Islet of Langerhans (tissue), 1 donor: Measurements from ENCODE around the gene SHC1.

Experiments used
- FAIRE-seq: peaks from one replicate; lab custom pipeline; 2011; peaks lifted over from hg19 to GRCh38; lab: Jason Lieb, UNC

The SHC1 gene

GRCh38 chr1:154973344-154974101 is 3.0 kb upstream of the SHC1 start:
- no peak for FAIRE-seq

- no peak for FAIRE-seq
Observed at GRCh38 chr1:154972517-154973343, 2.2 kb upstream of the SHC1 start.

GRCh38 chr1:154972213-154972516 is 1.6 kb upstream of the SHC1 start:
- FAIRE-seq, result no peak

- no peak for FAIRE-seq
Observed at GRCh38 chr1:154971341-154971998, 923 bp upstream of the SHC1 start.

GRCh38 chr1:154969860-154970452 is 591 bp downstream of the SHC1 start:
- no peak for FAIRE-seq

GRCh38 chr1:154969246-154969645 is 1.3 kb downstream of the SHC1 start:
- no peak for FAIRE-seq

- no peak for FAIRE-seq
Observed at GRCh38 chr1:154968731-154969130, 1.8 kb downstream of the SHC1 start.

- no peak for FAIRE-seq
Observed at GRCh38 chr1:154967331-154967950, 3.1 kb downstream of the SHC1 start.

- no peak for FAIRE-seq
Observed at GRCh38 chr1:154966111-154966510, 4.4 kb downstream of the SHC1 start.

GRCh38 chr1:154964359-154964758 is 6.2 kb downstream of the SHC1 start:
- no peak for FAIRE-seq

- no peak for FAIRE-seq
Observed at GRCh38 chr1:154963643-154964042, 6.9 kb downstream of the SHC1 start.

- no peak for FAIRE-seq
Observed at GRCh38 chr1:154962795-154963330, 7.7 kb downstream of the SHC1 start.

GRCh38 chr1:154962156-154962749 is 8.3 kb downstream of the SHC1 start:
- FAIRE-seq, result no peak

GRCh38 chr1:154961207-154962155 is 9.1 kb downstream of the SHC1 start, which contains the start of gene PYGO2:
Gene PYGO2, minus strand, starts transcription at chr1:154961782. Its CDS starts 206 bp downstream, at chr1:154961576.
- no peak for FAIRE-seq

GRCh38 chr1:154960446-154961136 is 10.0 kb downstream of the SHC1 start:
- no peak for FAIRE-seq

GRCh38 chr1:154959426-154959780 is 11.1 kb downstream of the SHC1 start:
- no peak for FAIRE-seq

- FAIRE-seq, result no peak
Observed at GRCh38 chr1:154958681-154959425, 11.7 kb downstream of the SHC1 start.

- no peak for FAIRE-seq
Observed at GRCh38 chr1:154958036-154958435, 12.5 kb downstream of the SHC1 start.

- no peak for FAIRE-seq
Observed at GRCh38 chr1:154957091-154957657, 13.4 kb downstream of the SHC1 start.
